HPDE6-E6E7 (cell line): Measurements from ENCODE around the gene RPL22L1.
"Not testable (repeated sequence)": the region's sequence is repeated elsewhere in the genome, so short reads cannot be mapped to it uniquely, and the experiment has no call there.

ENCODE experiments used
- DNase-seq: peaks from one replicate; pipeline ENCODE4 v3.0.0; 2011; ENCODE audit warnings: missing footprints; ENCODE audit errors: extremely low spot score

Gene RPL22L1

GRCh38 chr3:170829546-170830272 lies 40.3 kb downstream of the RPL22L1 start:
- DNase-seq = no peak

GRCh38 chr3:170826047-170826446 lies 43.9 kb downstream of the RPL22L1 start:
- DNase-seq = no peak

GRCh38 chr3:170823562-170823961 lies 46.4 kb downstream of the RPL22L1 start:
- not testable (repeated sequence) for DNase-seq

- not testable (repeated sequence) for DNase-seq
Observed at GRCh38 chr3:170818325-170818724, 51.7 kb downstream of the RPL22L1 start.

- not testable (repeated sequence) for DNase-seq
Observed at GRCh38 chr3:170817471-170817870, 52.5 kb downstream of the RPL22L1 start.

- no peak for DNase-seq
Observed at GRCh38 chr3:170816841-170817240, 53.2 kb downstream of the RPL22L1 start.

GRCh38 chr3:170816341-170816740 lies 53.7 kb downstream of the RPL22L1 start:
- DNase-seq = no peak

- no peak for DNase-seq
Observed at GRCh38 chr3:170815936-170816335, 54.1 kb downstream of the RPL22L1 start.

- DNase-seq = no peak
Observed at GRCh38 chr3:170815340-170815739, 54.7 kb downstream of the RPL22L1 start.
